ENCODE results near the gene PCP4.
"Not testable (repeated sequence)": the region's sequence is repeated elsewhere in the genome, so short reads cannot be mapped to it uniquely, and the experiment has no call there.

The PCP4 gene

DNA sequence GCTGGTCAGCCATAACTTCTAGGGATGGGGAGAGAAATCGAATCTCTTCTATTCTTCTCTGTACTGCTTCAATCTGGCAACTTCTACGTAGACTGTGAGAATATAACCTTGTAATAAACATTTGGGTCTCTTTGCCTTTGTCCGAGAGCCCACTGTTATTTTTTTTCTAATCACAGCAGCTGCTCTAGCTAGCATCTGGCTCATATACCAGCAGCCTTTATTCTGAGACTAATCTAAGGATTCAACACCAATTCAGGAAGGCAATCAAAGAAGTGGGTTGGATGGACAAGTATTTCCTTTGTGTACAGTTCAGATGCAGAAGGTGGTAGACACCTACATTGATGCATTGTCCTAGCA is 15.6 kb downstream of the PCP4 start:
- Mint-ChIP-seq H3K4me1 (ENCODE audit: low read depth) (no peaks in the 10 kb centered on the region), H3K4me3 (no peak overlapping the region), H3K36me3 (ENCODE audit: low read depth) (no peaks in the 10 kb centered on the region), H3K27ac (no peak overlapping the region), H3K9me3 (peaks cover 3% of the 10 kb centered on the region), H3K27me3 (ENCODE audit: low read depth) (no peaks in the 10 kb centered on the region)

- peaks cover 2% of the 10 kb centered on the region for H3K9me3 Mint-ChIP-seq
- H3K4me3 Mint-ChIP-seq = no peak overlapping the region
- no peaks in the 10 kb centered on the region for H3K36me3 Mint-ChIP-seq (ENCODE audit: low read depth)
- H3K27ac Mint-ChIP-seq = no peak overlapping the region
- no peaks in the 10 kb centered on the region for H3K4me1 Mint-ChIP-seq (ENCODE audit: low read depth)
- H3K27me3 Mint-ChIP-seq (ENCODE audit: low read depth) = no peaks in the 10 kb centered on the region
Observed at GRCh38 chr21:39885119-39885848, 18.0 kb downstream of the PCP4 start.

GRCh38 chr21:39888848-39889247 is 21.6 kb downstream of the PCP4 start:
- Mint-ChIP-seq H3K4me3 (no peak overlapping the region), H3K36me3 (ENCODE audit: low read depth) (no peaks in the 10 kb centered on the region), H3K4me1 (ENCODE audit: low read depth) (no peaks in the 10 kb centered on the region), H3K27ac (no peak overlapping the region), H3K9me3 (peaks cover 2% of the 10 kb centered on the region), H3K27me3 (ENCODE audit: low read depth) (no peaks in the 10 kb centered on the region)

DNA sequence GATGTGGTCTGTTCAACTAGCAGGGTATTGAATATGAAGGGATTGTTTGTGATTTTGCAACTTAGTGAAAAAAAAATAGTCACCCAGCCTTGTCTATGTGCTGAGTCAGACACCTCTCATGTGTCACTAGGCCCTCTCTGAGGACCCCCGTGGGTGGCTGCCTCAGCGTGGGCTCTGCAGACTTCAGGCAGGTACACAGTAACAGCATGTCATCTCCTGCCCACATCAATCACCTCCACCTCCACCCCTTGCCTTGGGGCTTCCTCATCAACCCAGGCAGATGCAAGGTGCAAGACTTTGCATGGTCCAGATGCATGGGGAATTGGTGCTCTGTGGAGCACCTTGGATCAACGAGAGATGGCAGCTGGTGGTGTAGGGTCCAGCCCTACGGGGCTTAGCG is 23.9 kb downstream of the PCP4 start:
- Mint-ChIP-seq H3K36me3 (ENCODE audit: low read depth) (no peaks in the 10 kb centered on the region), H3K27ac (no peak overlapping the region), H3K9me3 (peaks cover 11% of the 10 kb centered on the region), H3K4me1 (ENCODE audit: low read depth) (no peaks in the 10 kb centered on the region), H3K4me3 (no peak overlapping the region), H3K27me3 (ENCODE audit: low read depth) (no peaks in the 10 kb centered on the region)

GRCh38 chr21:39891863-39892262 is 24.6 kb downstream of the PCP4 start:
- H3K4me3 Mint-ChIP-seq; H3K27me3 Mint-ChIP-seq (ENCODE audit: low read depth); H3K4me1 Mint-ChIP-seq (ENCODE audit: low read depth); H3K36me3 Mint-ChIP-seq (ENCODE audit: low read depth); H3K27ac Mint-ChIP-seq: not testable (repeated sequence)
- peaks cover 13% of the 10 kb centered on the region for H3K9me3 Mint-ChIP-seq

DNA sequence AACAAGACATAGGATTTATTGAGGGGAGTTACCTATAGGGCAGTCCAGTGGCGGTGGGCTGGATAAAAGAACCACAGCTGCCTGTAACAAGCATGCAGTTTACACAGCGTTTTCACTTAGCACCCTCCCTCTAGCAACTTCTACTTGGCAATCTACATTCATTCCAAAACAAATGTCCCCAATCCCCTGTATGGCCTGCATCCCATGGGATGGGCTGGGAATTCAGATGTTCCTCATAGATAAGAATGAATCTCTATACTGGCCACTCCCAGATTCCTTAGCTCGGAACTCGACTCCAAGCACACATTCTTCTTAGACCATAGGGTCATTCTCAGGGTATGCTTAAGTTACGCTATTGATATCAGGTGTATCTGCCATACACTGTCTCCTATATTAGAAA is 33.3 kb downstream of the PCP4 start:
- no peak overlapping the region for H3K4me3 Mint-ChIP-seq
- H3K27me3 Mint-ChIP-seq (ENCODE audit: low read depth) = no peaks in the 10 kb centered on the region
- H3K9me3 Mint-ChIP-seq = peaks cover 6% of the 10 kb centered on the region
- no peaks in the 10 kb centered on the region for H3K4me1 Mint-ChIP-seq (ENCODE audit: low read depth)
- no peaks in the 10 kb centered on the region for H3K36me3 Mint-ChIP-seq (ENCODE audit: low read depth)
- no peak overlapping the region for H3K27ac Mint-ChIP-seq

DNA sequence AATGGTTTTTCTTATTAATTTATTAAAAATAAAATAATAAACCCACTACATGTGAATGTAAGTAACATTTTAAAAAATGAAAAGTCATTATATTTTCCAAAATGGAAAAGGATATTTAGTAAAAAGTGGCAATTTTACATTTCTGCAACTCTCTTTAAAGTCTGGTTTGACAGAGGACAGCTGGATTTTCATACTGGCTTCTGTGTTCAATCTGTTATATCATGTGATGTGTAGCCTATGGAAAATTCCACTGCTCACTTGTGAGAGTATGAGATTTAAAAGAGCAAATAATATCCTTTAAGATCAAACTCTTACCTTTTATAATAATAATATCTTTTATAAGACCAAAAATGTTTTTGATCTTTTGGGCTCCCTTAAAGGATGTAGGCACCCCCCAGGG is 33.7 kb downstream of the PCP4 start:
- Mint-ChIP-seq H3K27me3 (ENCODE audit: low read depth) (no peaks in the 10 kb centered on the region), H3K4me3 (no peak overlapping the region), H3K27ac (no peak overlapping the region), H3K36me3 (ENCODE audit: low read depth) (no peaks in the 10 kb centered on the region), H3K4me1 (ENCODE audit: low read depth) (no peaks in the 10 kb centered on the region), H3K9me3 (peaks cover 5% of the 10 kb centered on the region)

DNA sequence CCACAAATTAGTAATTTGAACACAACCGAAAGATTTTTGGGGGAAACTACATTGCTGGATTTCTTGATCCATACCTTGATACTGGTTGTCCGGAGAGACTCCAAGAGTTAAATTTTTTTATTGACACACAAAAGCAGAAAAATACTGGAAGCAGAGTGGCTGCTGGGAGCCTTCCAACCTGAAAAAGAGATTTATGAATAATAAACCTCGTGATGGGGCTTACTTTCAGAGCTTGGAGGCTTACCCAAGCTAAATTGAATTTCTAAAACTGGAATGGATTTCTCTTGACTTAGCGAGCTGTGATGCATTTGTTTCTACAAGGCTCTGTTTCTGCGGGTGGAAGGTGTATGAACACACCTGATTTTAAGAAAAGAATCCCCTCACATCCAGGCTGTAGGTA is 35.7 kb downstream of the PCP4 start:
- Mint-ChIP-seq H3K4me1 (ENCODE audit: low read depth) (no peaks in the 10 kb centered on the region), H3K27me3 (ENCODE audit: low read depth) (no peaks in the 10 kb centered on the region), H3K36me3 (ENCODE audit: low read depth) (no peaks in the 10 kb centered on the region), H3K4me3 (no peak overlapping the region), H3K9me3 (no peaks in the 10 kb centered on the region), H3K27ac (no peak overlapping the region)

DNA sequence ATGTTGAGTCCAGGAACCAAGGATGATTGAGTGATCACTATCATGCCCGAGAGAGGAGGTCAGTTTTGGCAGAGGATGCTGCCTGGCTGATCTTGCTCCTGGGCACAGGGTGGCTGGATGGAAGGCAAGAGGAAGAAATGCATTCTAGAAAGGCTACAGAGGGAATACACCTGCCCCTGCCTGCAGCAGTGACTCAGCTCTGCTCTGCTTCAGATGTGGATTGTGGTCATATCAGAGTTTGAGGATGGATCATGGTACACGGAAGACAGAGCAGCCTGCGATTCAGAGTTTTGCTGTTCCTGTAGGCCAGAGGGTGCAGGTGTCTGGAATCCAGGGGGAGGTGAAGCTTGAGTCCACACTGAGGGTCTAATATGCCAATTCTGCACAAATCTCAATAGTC is 37.2 kb downstream of the PCP4 start:
- no peaks in the 10 kb centered on the region for H3K9me3 Mint-ChIP-seq
- H3K27me3 Mint-ChIP-seq (ENCODE audit: low read depth) = no peaks in the 10 kb centered on the region
- no peaks in the 10 kb centered on the region for H3K36me3 Mint-ChIP-seq (ENCODE audit: low read depth)
- H3K27ac Mint-ChIP-seq = no peak overlapping the region
- no peaks in the 10 kb centered on the region for H3K4me1 Mint-ChIP-seq (ENCODE audit: low read depth)
- H3K4me3 Mint-ChIP-seq = no peak overlapping the region

- Mint-ChIP-seq H3K4me1 (ENCODE audit: low read depth) (no peaks in the 10 kb centered on the region), H3K4me3 (no peak overlapping the region), H3K27me3 (ENCODE audit: low read depth) (no peaks in the 10 kb centered on the region), H3K27ac (no peak overlapping the region), H3K9me3 (no peaks in the 10 kb centered on the region), H3K36me3 (ENCODE audit: low read depth) (no peaks in the 10 kb centered on the region)
Observed at GRCh38 chr21:39908265-39908923, 41.2 kb downstream of the PCP4 start.

GRCh38 chr21:39911286-39912199 is 44.3 kb downstream of the PCP4 start:
- no peak overlapping the region for H3K27ac Mint-ChIP-seq
- no peaks in the 10 kb centered on the region for H3K27me3 Mint-ChIP-seq (ENCODE audit: low read depth)
- H3K4me1 Mint-ChIP-seq (ENCODE audit: low read depth) = no peaks in the 10 kb centered on the region
- no peaks in the 10 kb centered on the region for H3K9me3 Mint-ChIP-seq
- H3K4me3 Mint-ChIP-seq = no peak overlapping the region
- H3K36me3 Mint-ChIP-seq (ENCODE audit: low read depth) = no peaks in the 10 kb centered on the region

GRCh38 chr21:39913706-39914305 is 46.6 kb downstream of the PCP4 start:
- H3K27me3 Mint-ChIP-seq (ENCODE audit: low read depth) = no peaks in the 10 kb centered on the region
- no peak overlapping the region for H3K4me3 Mint-ChIP-seq
- no peak overlapping the region for H3K27ac Mint-ChIP-seq
- H3K4me1 Mint-ChIP-seq (ENCODE audit: low read depth) = no peaks in the 10 kb centered on the region
- no peaks in the 10 kb centered on the region for H3K9me3 Mint-ChIP-seq
- no peaks in the 10 kb centered on the region for H3K36me3 Mint-ChIP-seq (ENCODE audit: low read depth)

- Mint-ChIP-seq H3K27ac (no peak overlapping the region), H3K4me3 (no peak overlapping the region), H3K9me3 (no peaks in the 10 kb centered on the region), H3K36me3 (ENCODE audit: low read depth) (no peaks in the 10 kb centered on the region), H3K27me3 (ENCODE audit: low read depth) (no peaks in the 10 kb centered on the region), H3K4me1 (ENCODE audit: low read depth) (no peaks in the 10 kb centered on the region)
Observed at GRCh38 chr21:39915881-39916280, 48.6 kb downstream of the PCP4 start.

DNA sequence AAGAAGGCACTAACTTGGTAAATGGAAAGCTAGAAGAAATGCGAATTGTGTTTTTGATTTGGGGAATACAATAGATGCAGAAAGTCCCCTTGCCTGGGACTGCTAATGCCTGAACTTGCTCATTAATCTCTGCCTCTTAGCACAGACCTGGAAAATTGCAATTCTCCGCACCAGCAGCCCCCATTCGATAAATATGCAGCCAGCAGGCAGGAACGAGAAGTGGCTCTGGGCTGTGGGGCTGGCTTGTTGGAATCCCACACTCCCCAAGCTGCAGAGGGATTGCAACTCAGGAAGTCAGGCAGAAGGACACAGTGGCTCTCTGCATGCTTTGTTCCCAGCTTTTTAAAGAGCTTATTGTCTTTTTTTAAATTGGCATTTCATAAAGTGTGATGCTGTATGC is 51.3 kb downstream of the PCP4 start:
- H3K27ac Mint-ChIP-seq = no peak overlapping the region
- H3K4me3 Mint-ChIP-seq = no peak overlapping the region
- no peaks in the 10 kb centered on the region for H3K27me3 Mint-ChIP-seq (ENCODE audit: low read depth)
- H3K4me1 Mint-ChIP-seq (ENCODE audit: low read depth) = no peaks in the 10 kb centered on the region
- H3K9me3 Mint-ChIP-seq = no peaks in the 10 kb centered on the region
- H3K36me3 Mint-ChIP-seq (ENCODE audit: low read depth) = no peaks in the 10 kb centered on the region

Measured in T-helper 1 cell treated with Interleukin-12 subunit alpha and Interleukin-12 subunit beta and Interleukin-4 antibody, amounts not matched to agents 30 μg/mL and 1 μg/mL, for 36 hours (primary cell).